ENCODE data around the gene RASGRP2.
A peak's percentile ranks its signal among the peaks of the same experiment; 100 is the strongest.

RASGRP2 gene

DNA sequence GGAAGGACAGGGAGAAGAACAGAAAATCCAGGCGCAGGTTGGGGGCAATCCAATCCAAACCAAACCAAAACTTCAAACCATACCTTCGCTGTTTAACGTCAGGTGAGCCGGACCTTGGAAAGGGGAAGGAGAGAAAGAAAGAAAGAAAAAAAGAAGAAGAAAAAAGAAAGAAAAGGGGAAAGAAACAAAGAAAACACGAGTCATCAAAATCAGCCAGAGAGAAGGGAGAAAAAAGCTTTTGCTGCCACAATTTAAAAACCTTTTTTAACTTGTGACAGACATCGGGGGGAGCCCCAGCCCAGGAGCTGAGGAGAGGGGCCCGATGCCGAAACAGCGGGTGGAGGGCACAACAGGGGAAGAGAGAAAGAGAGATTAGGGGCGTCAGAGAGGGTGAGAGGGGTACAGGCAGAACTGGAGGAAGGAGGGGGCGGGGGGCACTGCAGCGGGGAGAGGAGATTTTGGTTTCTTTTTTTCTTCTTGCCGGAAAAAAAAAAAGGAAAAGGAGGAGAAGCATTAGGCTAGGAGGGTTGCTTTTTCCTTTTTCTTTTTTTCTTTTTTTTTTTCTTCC, 51.1 kb downstream of the RASGRP2 start:
- Histone ChIP-seq H3K27me3 (ENCODE audit: insufficient read depth, low read depth, severe bottlenecking) (no peaks in the 10 kb centered on the region), H3K27ac (no peak overlapping the region)
- TF ChIP-seq, protein P1, sequence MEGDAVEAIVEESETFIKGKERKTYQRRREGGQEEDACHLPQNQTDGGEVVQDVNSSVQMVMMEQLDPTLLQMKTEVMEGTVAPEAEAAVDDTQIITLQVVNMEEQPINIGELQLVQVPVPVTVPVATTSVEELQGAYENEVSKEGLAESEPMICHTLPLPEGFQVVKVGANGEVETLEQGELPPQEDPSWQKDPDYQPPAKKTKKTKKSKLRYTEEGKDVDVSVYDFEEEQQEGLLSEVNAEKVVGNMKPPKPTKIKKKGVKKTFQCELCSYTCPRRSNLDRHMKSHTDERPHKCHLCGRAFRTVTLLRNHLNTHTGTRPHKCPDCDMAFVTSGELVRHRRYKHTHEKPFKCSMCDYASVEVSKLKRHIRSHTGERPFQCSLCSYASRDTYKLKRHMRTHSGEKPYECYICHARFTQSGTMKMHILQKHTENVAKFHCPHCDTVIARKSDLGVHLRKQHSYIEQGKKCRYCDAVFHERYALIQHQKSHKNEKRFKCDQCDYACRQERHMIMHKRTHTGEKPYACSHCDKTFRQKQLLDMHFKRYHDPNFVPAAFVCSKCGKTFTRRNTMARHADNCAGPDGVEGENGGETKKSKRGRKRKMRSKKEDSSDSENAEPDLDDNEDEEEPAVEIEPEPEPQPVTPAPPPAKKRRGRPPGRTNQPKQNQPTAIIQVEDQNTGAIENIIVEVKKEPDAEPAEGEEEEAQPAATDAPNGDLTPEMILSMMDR (IDR thresholded peaks at IDR 0.05; ENCODE audit: low read depth, low read length): no peak

DNA sequence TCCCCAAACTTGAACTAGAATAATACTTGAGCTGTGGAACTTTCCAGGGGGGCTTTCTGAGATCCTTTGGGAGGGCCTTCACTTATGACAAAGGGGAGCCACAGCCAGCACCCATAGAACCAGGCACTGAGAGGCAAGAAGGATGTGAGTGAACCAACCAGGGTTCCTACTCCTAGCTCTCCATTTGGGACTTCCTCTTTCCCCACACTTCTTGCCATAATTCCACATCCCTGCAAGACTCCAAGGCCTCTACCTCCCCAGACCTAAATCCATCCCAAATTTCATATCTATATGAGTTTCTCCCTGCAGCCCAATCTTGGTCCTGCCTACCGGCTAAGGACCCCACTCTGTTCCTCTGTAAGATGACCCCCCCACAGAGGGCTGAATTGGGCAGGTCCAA, 52.4 kb downstream of the RASGRP2 start:
- Histone ChIP-seq H3K27ac (no peak overlapping the region), H3K4me3 (ENCODE audit: low read depth, low read length) (no peak overlapping the region), H3K9me3 (ENCODE audit: severe bottlenecking) (no peaks in the 10 kb centered on the region), H3K36me3 (no peaks in the 10 kb centered on the region), H3K27me3 (ENCODE audit: insufficient read depth, low read depth, severe bottlenecking) (no peaks in the 10 kb centered on the region)
- DNase-seq: no peak
- TF ChIP-seq, protein P1 (IDR thresholded peaks at IDR 0.05; ENCODE audit: low read depth, low read length): no peak

More for the DNA sequence above, 51.1 kb downstream of the RASGRP2 start:
- Histone ChIP-seq H3K36me3 (no peaks in the 10 kb centered on the region), H3K4me3 (ENCODE audit: low read depth, low read length) (no peak overlapping the region), H3K9me3 (ENCODE audit: severe bottlenecking) (no peaks in the 10 kb centered on the region)
- DNase-seq: no peak

DNA sequence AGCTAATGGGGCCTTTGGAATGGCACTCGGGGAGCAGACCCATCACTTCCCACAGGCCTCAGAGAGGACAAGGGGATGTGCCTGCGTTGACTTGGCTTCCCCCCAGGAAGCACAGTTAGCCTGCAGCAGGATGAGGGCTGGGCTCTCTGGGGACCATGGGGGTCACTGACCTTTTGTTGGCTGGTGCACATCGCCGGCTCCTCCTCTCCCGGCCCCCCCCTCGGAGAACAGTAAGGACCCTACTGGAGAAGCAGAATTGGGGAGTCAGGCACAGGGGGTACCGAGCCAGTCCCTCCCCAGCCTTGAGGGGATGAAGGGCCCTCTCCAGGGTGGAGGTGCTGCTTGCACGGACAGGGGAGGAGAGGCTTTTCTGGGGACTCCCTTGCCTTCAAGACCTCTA, 53.7 kb downstream of the RASGRP2 start:
- no peak overlapping the region for H3K4me3 ChIP-seq (ENCODE audit: low read depth, low read length)
- TF ChIP-seq, protein P1 (IDR thresholded peaks at IDR 0.05; ENCODE audit: low read depth, low read length): no peak
- H3K9me3 ChIP-seq (ENCODE audit: severe bottlenecking): no peaks in the 10 kb centered on the region
- no peak overlapping the region for H3K27ac ChIP-seq
- no peaks in the 10 kb centered on the region for H3K36me3 ChIP-seq
- DNase-seq: no peak
- H3K27me3 ChIP-seq (ENCODE audit: insufficient read depth, low read depth, severe bottlenecking): no peaks in the 10 kb centered on the region

DNA sequence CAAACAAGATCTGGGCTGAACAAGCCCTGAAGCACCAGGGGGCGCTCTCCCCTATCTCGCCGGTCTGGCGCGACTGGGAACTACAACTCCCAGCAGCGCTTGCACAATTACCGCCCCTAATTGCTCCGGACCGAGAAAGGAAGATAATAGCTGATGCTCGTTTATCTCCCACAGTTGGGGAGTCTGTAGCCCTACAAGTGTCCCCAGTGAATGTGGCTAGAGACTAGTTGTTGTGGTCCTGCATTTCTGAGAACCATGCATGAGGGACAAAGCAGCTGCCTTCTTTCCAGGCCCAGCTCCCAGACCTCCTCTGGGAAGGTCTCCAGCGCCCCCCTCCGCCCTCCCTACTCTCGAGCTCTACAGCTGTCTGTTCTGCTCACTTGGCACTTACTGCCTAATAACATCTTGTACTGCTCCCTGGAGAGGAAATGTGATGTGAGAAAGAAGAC, 55.4 kb downstream of the RASGRP2 start:
- Histone ChIP-seq H3K27me3 (ENCODE audit: insufficient read depth, low read depth, severe bottlenecking) (no peaks in the 10 kb centered on the region), H3K4me3 (ENCODE audit: low read depth, low read length) (peak overlapping the region; percentile 53), H3K36me3 (no peaks in the 10 kb centered on the region), H3K27ac (peak overlapping the region; percentile 65), H3K9me3 (ENCODE audit: severe bottlenecking) (no peaks in the 10 kb centered on the region)
- peak; percentile 94 for DNase-seq
- TF ChIP-seq, protein P1 (IDR thresholded peaks at IDR 0.05; ENCODE audit: low read depth, low read length): peak; percentile 92

DNA sequence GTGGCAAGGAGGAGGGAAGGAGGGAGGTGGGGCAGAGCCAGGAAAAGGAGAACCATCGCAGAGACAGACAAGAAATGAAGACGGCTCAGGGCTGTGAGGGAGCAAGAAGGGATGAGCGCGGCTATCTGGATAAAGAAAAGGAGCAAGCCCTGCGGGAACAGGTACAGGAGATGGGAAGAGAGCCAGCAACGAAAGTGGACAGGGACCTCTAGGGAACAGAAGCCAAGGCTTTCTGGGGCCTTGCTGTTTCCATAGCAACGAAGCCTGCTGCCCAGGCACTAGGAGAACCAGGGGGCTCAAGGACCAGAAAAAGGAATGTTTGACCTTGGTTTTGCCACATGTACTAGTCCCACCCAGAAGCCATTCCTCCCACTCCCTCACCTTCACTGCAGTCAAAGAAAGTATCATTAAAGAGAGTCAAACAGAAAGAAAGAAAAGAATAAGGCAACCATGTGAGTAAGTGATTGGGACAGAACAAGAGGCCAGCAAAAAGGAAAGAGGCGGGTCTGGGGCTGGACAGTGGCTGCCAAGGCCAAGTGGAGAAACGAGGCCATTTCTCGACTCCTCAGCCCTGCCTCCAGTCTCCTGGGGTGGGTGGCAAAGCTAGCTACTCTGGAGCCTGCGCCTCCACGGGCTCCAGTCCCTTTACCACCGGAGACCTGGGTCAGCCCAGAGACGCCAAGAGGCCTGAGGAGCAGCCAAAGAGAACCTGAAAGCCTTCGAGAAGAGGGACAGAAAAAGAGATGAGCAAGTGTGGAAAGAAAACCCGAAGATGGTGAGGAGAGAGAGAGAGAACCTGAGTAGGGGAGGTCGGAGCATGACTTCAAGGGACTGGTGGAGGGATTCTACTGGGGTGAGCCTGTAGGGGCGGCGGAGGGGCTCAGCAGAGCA, 56.1 kb downstream of the RASGRP2 start:
- TF ChIP-seq, protein P1 (IDR thresholded peaks at IDR 0.05; ENCODE audit: low read depth, low read length): no peak
- Histone ChIP-seq H3K4me3 (ENCODE audit: low read depth, low read length) (peak overlapping the region; percentile 53), H3K9me3 (ENCODE audit: severe bottlenecking) (no peaks in the 10 kb centered on the region), H3K36me3 (no peaks in the 10 kb centered on the region), H3K27ac (no peak overlapping the region), H3K27me3 (ENCODE audit: insufficient read depth, low read depth, severe bottlenecking) (no peaks in the 10 kb centered on the region)
- DNase-seq: no peak

Measured in WERI-Rb-1 (cell line).